Activated naive CD4-positive, alpha-beta T cell treated with anti-CD3 and anti-CD28 coated beads, Interleukin-2, amount 10 ng/mL, durations not matched to agents 7 days and 5 days (primary cell): ENCODE measurements around the gene TMEM40.

Source experiments
- CTCF ChIA-PET: fragments of 350-600 bp; sonication (Branson Sonifier 250); formaldehyde crosslinking; loops from one replicate; lab custom pipeline; 2021; ENCODE audit warnings: antibody characterized with exemption; lab: Charles Lee
- DNase-seq: peaks from one replicate; pipeline ENCODE4 v3.0.0-alpha.2; 2020
- H3K27ac Mint-ChIP-seq: one replicate; pipeline ENCODE4 v1.8.0; 2021; ENCODE audit warnings: mild to moderate bottlenecking, moderate library complexity, mixed read lengths
- H3K27me3 Mint-ChIP-seq: one replicate; pipeline ENCODE4 v1.8.0; 2021; ENCODE audit warnings: mild to moderate bottlenecking, mixed read lengths
- H3K36me3 Mint-ChIP-seq: one replicate; pipeline ENCODE4 v1.8.0; 2021; ENCODE audit warnings: mixed read lengths
- H3K4me1 Mint-ChIP-seq: one replicate; pipeline ENCODE4 v1.8.0; 2021; ENCODE audit warnings: mixed read lengths
- H3K4me3 Mint-ChIP-seq: one replicate; pipeline ENCODE4 v1.8.0; 2021; ENCODE audit warnings: mild to moderate bottlenecking, moderate library complexity, mixed read lengths
- H3K9me3 Mint-ChIP-seq: one replicate; pipeline ENCODE4 v1.8.0; 2021; ENCODE audit warnings: mixed read lengths

TMEM40 gene

DNA sequence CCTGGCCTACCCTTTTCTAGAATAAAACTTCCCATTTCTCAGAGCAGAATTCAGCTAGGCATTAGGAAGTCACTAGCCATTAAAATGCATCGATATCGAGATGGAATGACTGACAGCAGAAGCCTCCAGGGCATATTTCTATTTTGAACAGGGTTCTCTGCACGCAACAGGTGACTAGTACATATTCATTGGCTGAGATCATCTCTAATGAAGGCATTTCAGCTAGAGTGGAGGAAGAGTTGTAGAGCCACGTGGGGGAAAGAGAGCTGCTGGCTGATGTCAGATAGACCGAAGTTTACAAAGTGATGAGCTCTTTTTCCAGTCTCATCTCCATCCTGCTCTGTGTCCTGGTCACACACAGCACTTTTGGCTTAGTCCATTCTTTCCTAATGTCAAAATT lies 7.5 kb downstream of the TMEM40 start:
- H3K4me3 Mint-ChIP-seq, result no peak overlapping the region
- H3K36me3 Mint-ChIP-seq, result no peaks in the 10 kb centered on the region
- H3K27ac Mint-ChIP-seq, result no peak overlapping the region
- H3K27me3 Mint-ChIP-seq, result peaks cover 11% of the 10 kb centered on the region
- no peak for DNase-seq
- no peaks in the 10 kb centered on the region for H3K9me3 Mint-ChIP-seq
- H3K4me1 Mint-ChIP-seq, result peaks cover 4% of the 10 kb centered on the region
- CTCF ChIA-PET, result no interaction called here

GRCh38 chr3:12750658-12751071 lies 8.4 kb downstream of the TMEM40 start:
- CTCF ChIA-PET, result no interaction called here
- no peak for DNase-seq
- no peak overlapping the region for H3K27ac Mint-ChIP-seq
- H3K4me3 Mint-ChIP-seq, result no peak overlapping the region
- H3K36me3 Mint-ChIP-seq, result no peaks in the 10 kb centered on the region
- H3K4me1 Mint-ChIP-seq, result peaks cover under 1% of the 10 kb centered on the region
- no peaks in the 10 kb centered on the region for H3K9me3 Mint-ChIP-seq
- peaks cover 9% of the 10 kb centered on the region for H3K27me3 Mint-ChIP-seq

DNA sequence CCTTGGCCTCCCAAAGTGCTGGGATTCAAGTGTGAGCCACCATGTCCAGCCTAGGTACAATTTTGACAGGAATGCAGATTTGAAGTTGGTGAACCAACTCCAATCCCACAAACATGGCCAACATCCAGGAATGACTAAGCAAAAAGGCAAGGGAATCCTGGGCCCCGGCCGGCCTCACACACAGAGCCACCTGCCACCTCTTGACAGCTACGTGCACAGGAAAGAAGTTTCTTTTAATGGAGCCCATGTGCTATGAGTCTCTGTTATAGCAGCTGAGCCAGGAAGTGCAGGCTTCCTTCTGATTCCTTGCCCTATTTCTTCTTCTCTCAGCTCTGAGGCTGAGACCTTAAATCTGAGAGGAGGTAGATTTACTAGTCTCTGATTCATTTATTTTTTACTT lies 8.8 kb downstream of the TMEM40 start:
- H3K27me3 Mint-ChIP-seq, result peaks cover 8% of the 10 kb centered on the region
- no peak for DNase-seq
- CTCF ChIA-PET, result no interaction called here
- no peaks in the 10 kb centered on the region for H3K9me3 Mint-ChIP-seq
- no peaks in the 10 kb centered on the region for H3K4me1 Mint-ChIP-seq
- no peak overlapping the region for H3K4me3 Mint-ChIP-seq
- H3K36me3 Mint-ChIP-seq, result no peaks in the 10 kb centered on the region
- H3K27ac Mint-ChIP-seq, result no peak overlapping the region

DNA sequence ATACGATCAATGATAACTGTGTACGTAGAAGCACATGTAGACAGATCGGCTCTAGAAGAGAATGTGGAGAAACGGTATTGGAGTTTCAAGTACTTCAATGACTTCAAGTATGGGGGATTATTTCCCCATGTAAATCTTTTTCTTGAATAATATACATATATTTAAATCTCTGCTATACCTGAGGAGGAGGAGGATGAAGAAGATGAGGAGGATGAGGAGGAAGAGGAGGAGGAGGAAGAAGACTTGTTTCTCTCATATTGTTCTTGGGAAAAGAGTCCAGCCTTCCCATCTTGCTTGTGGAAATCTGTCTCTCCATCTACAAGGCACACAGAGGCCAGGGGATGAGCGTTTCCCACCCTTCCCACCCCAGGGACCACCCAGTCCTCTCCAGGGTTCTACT lies 10.6 kb downstream of the TMEM40 start:
- no peak overlapping the region for H3K4me3 Mint-ChIP-seq
- DNase-seq, result no peak
- CTCF ChIA-PET, result no interaction called here
- H3K9me3 Mint-ChIP-seq, result no peaks in the 10 kb centered on the region
- H3K36me3 Mint-ChIP-seq, result no peaks in the 10 kb centered on the region
- no peak overlapping the region for H3K27ac Mint-ChIP-seq
- H3K27me3 Mint-ChIP-seq, result no peaks in the 10 kb centered on the region
- H3K4me1 Mint-ChIP-seq, result no peaks in the 10 kb centered on the region

GRCh38 chr3:12746419-12746818 lies 12.6 kb downstream of the TMEM40 start:
- H3K9me3 Mint-ChIP-seq, result no peaks in the 10 kb centered on the region
- H3K4me1 Mint-ChIP-seq, result no peaks in the 10 kb centered on the region
- H3K36me3 Mint-ChIP-seq, result no peaks in the 10 kb centered on the region
- DNase-seq, result no peak
- CTCF ChIA-PET, result no interaction called here
- H3K4me3 Mint-ChIP-seq, result no peak overlapping the region
- no peak overlapping the region for H3K27ac Mint-ChIP-seq
- H3K27me3 Mint-ChIP-seq, result no peaks in the 10 kb centered on the region

DNA sequence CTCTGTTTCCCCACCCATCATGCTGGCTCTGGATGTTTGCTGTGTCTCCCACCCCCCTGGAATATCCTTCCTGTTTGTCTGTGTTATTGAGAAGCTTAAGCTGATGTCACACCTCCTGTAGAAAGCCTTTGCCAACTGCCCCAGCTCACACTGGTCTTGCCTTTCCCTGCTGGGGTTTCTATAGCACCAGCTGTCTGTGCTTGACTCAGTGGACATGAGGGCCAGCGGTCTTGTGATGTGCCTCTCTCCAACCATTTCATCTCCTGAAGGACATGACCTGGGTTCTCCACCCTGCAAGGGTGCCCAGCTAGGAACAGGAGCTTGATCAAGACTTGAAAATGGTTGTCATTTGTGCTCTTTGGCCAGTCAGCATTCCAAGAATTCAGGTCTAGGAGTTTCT lies 14.7 kb downstream of the TMEM40 start:
- H3K4me1 Mint-ChIP-seq, result no peaks in the 10 kb centered on the region
- no peaks in the 10 kb centered on the region for H3K9me3 Mint-ChIP-seq
- H3K36me3 Mint-ChIP-seq, result no peaks in the 10 kb centered on the region
- peaks cover 4% of the 10 kb centered on the region for H3K27me3 Mint-ChIP-seq
- DNase-seq, result no peak
- H3K4me3 Mint-ChIP-seq, result no peak overlapping the region
- CTCF ChIA-PET, result no interaction called here
- H3K27ac Mint-ChIP-seq, result no peak overlapping the region

DNA sequence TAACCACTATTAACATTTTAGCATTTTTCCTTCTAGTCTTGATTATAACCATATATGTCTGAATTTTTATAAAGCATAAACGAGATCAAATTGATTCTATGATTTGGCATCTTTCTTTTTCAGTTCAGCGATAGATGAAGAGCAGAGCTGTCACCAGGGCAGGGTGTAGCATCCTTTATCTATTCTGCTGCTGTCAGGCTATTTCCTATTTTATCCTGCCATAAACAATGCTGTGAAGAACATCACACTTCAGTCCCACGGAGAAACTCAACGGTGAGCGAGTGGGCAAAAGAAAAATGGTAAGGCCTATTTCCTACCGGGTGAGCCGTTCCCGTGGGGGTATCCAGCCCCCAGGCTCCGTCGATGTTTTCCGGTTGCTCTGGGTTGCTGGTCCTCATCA lies 15.5 kb downstream of the TMEM40 start:
- no peaks in the 10 kb centered on the region for H3K4me1 Mint-ChIP-seq
- H3K27ac Mint-ChIP-seq, result no peak overlapping the region
- DNase-seq, result no peak
- CTCF ChIA-PET, result no interaction called here
- H3K36me3 Mint-ChIP-seq, result no peaks in the 10 kb centered on the region
- no peaks in the 10 kb centered on the region for H3K9me3 Mint-ChIP-seq
- no peak overlapping the region for H3K4me3 Mint-ChIP-seq
- H3K27me3 Mint-ChIP-seq, result peaks cover 4% of the 10 kb centered on the region

DNA sequence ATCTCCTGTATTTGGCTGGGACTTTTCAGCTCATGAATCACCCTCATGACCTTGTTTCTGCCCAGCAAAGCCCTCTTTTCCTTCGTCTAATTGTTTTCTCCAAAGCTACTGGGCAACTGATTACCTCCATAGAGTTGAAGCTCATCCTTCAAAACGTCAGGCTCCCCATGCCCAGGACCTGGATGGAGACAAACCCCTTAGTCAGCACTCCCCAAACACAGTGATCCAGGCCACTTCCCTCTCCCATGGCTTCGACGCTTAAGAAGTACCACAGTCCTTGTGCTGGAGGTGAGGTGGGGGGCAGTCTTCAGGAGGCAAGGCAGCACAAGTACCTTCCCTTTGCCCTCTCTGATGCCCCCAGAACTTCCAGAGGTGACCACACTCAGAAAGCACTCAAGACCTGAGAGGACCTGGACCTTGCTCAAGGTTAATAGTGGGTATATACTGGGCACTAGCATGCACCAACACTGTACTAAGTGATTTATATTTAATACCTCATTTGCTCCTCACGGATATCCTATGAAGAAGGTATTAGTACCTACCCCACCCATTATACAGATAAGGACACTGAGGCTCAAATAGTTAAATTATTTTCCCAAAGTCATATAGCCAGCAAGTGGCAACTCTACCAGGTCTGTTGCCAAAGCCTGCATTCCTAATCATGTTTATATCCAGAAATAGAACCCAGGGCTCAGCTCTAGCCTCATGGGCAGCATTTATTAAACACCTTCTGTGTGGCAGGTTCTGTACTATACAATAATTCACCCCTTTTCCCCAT lies 16.5 kb downstream of the TMEM40 start:
- no peak for DNase-seq
- Mint-ChIP-seq H3K9me3 (no peaks in the 10 kb centered on the region), H3K27me3 (peaks cover 11% of the 10 kb centered on the region), H3K27ac (no peak overlapping the region), H3K4me1 (no peaks in the 10 kb centered on the region), H3K4me3 (no peak overlapping the region), H3K36me3 (no peaks in the 10 kb centered on the region)
- CTCF ChIA-PET, result no interaction called here

- Mint-ChIP-seq H3K9me3 (no peaks in the 10 kb centered on the region), H3K4me3 (no peak overlapping the region), H3K27me3 (peaks cover 11% of the 10 kb centered on the region), H3K36me3 (no peaks in the 10 kb centered on the region), H3K27ac (no peak overlapping the region), H3K4me1 (no peaks in the 10 kb centered on the region)
- DNase-seq, result no peak
- CTCF ChIA-PET, result no interaction called here
Measured at GRCh38 chr3:12741209-12741608, 17.9 kb downstream of the TMEM40 start.

DNA sequence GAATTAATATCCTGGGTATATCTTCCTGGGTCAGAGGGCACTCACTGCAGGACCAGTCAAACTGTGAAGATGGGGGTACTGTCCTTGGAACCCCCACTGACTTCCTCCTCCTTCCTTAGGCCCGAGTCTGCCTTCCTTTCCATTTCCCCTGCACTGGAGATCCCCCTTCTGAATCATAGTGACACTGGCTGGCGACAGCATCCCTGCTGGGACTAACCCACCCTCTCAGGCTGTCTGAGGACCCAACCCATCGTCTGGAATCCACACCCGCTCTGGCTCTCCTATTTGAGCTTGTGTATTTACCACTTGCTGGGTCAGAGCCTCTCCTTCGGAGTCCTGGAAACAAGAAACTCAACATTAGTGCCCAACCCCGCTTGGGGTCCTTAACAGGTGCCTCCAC lies 21.2 kb downstream of the TMEM40 start:
- no peak for DNase-seq
- Mint-ChIP-seq H3K27ac (no peak overlapping the region), H3K27me3 (peaks cover 19% of the 10 kb centered on the region)

GRCh38 chr3:12737319-12737718 lies 21.7 kb downstream of the TMEM40 start:
- Mint-ChIP-seq H3K4me3 (no peak overlapping the region), H3K36me3 (no peaks in the 10 kb centered on the region), H3K27me3 (peaks cover 19% of the 10 kb centered on the region), H3K9me3 (no peaks in the 10 kb centered on the region), H3K27ac (no peak overlapping the region), H3K4me1 (no peaks in the 10 kb centered on the region)
- CTCF ChIA-PET, result no interaction called here
- DNase-seq, result no peak

More for the DNA sequence above, 21.2 kb downstream of the TMEM40 start:
- Mint-ChIP-seq H3K4me3 (no peak overlapping the region), H3K36me3 (no peaks in the 10 kb centered on the region), H3K9me3 (no peaks in the 10 kb centered on the region), H3K4me1 (no peaks in the 10 kb centered on the region)
- CTCF ChIA-PET, result no interaction called here

GRCh38 chr3:12734960-12735359 lies 24.1 kb downstream of the TMEM40 start:
- H3K9me3 Mint-ChIP-seq, result no peaks in the 10 kb centered on the region
- no peaks in the 10 kb centered on the region for H3K36me3 Mint-ChIP-seq
- no peaks in the 10 kb centered on the region for H3K4me1 Mint-ChIP-seq
- H3K27ac Mint-ChIP-seq, result no peak overlapping the region
- peaks cover 15% of the 10 kb centered on the region for H3K27me3 Mint-ChIP-seq
- H3K4me3 Mint-ChIP-seq, result no peak overlapping the region
- CTCF ChIA-PET, result no interaction called here
- DNase-seq, result no peak

GRCh38 chr3:12733566-12733965 lies 25.5 kb downstream of the TMEM40 start:
- H3K27ac Mint-ChIP-seq, result no peak overlapping the region
- CTCF ChIA-PET, result no interaction called here
- peaks cover 15% of the 10 kb centered on the region for H3K27me3 Mint-ChIP-seq
- H3K4me1 Mint-ChIP-seq, result no peaks in the 10 kb centered on the region
- H3K4me3 Mint-ChIP-seq, result no peak overlapping the region
- no peaks in the 10 kb centered on the region for H3K9me3 Mint-ChIP-seq
- no peaks in the 10 kb centered on the region for H3K36me3 Mint-ChIP-seq
- DNase-seq, result no peak

DNA sequence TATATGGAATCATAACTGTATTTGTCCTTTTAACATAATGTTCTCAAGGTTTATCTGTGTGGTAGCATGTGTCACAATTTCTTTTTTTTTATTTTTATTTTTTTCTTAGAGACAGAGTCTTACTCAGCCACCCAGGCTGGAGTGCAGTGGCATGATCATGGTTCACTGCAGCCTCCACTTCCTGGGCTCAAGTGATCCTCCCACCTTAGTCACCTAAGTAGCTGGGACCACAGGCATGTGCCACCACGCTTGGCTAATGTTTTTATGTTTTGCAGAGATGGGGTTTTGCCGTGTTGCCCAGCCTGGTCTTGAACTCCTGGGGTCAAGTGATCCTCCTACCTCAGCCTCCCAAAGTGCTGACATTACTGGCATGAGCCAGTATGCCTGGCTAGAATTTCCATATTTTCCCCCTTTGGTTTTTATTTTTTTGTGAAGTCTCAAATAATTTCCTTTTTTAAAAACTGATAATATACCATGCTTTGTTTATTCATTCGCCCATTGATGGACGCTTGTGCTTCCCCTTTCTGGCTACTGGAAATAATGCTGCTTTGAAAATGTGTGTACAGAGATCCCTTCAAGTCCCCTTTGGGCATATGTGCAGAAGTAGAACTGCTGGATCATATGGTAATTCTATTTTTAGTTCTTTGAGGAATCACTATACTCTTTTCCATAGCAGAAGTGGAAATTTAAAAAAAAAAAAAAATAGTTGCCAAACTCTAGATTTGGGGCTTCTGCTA lies 28.4 kb downstream of the TMEM40 start:
- H3K27me3 Mint-ChIP-seq, result peaks cover 17% of the 10 kb centered on the region
- no peak overlapping the region for H3K27ac Mint-ChIP-seq
- CTCF ChIA-PET, result no interaction called here
- H3K36me3 Mint-ChIP-seq, result no peaks in the 10 kb centered on the region
- no peak overlapping the region for H3K4me3 Mint-ChIP-seq
- H3K4me1 Mint-ChIP-seq, result no peaks in the 10 kb centered on the region
- H3K9me3 Mint-ChIP-seq, result no peaks in the 10 kb centered on the region
- no peak for DNase-seq

- no peak overlapping the region for H3K4me3 Mint-ChIP-seq
- peaks cover 4% of the 10 kb centered on the region for H3K4me1 Mint-ChIP-seq
- CTCF ChIA-PET, result interaction anchor here (1.1 kb wide), 1 partner anchor 9 kb away, joined by 3 read pairs; no protein-coding TSS in a partner anchor
- H3K9me3 Mint-ChIP-seq, result no peaks in the 10 kb centered on the region
- peaks cover 13% of the 10 kb centered on the region for H3K27me3 Mint-ChIP-seq
- no peak overlapping the region for H3K27ac Mint-ChIP-seq
- H3K36me3 Mint-ChIP-seq, result no peaks in the 10 kb centered on the region
- no peak for DNase-seq
Measured at GRCh38 chr3:12729051-12729651, 29.9 kb downstream of the TMEM40 start.
